BJ (cell line): ENCODE data around the gene KIAA1586. TPM values are rescaled to one million over a fixed set of nuclear protein-coding genes. Genes with fewer than 3 reads are reported as not detected.
"Not testable (repeated sequence)": the region's sequence is repeated elsewhere in the genome, so short reads cannot be mapped to it uniquely, and the experiment has no call there.

Source experiments
- CTCF ChIA-PET: fragments of 350-600 bp; formaldehyde crosslinking; extraction: SDS; loops from one replicate; lab custom pipeline; 2021; ENCODE audit warnings: antibody characterized with exemption, inconsistent platforms; lab: Yijun Ruan, JAX
- POLR2A ChIA-PET: fragments of 300-600 bp; sonication (Branson Sonifier 250); formaldehyde crosslinking; extraction: SDS; loops from one replicate; lab custom pipeline; 2021; ENCODE audit warnings: antibody characterized with exemption; lab: Charles Lee
- DNase-seq: peaks from one replicate; pipeline ENCODE4 v3.0.0-alpha.2; 2011; ENCODE audit warnings: low read depth
- H3K27me3 ChIP-seq: 2 replicates; pipeline ENCODE4 v1.6.0; 2011; ENCODE audit warnings: low read length; ENCODE audit not compliant: control insufficient read depth, insufficient read depth
- H3K36me3 ChIP-seq: 2 replicates; pipeline ENCODE4 v1.5.1; 2011; ENCODE audit warnings: low read length; ENCODE audit not compliant: control insufficient read depth, insufficient read depth
- H3K4me3 ChIP-seq: 2 replicates; pipeline ENCODE4 v1.5.1; 2011; ENCODE audit warnings: low read depth, mild to moderate bottlenecking, control low read depth, low read length
- CTCF ChIP-seq: IDR thresholded peaks from 2 replicates; pipeline ENCODE4 v1.5.1; 2011; ENCODE audit warnings: low read depth, mild to moderate bottlenecking, control low read depth, inconsistent platforms, low read length, moderate library complexity; ENCODE audit not compliant: insufficient read depth
- polyA plus RNA-seq: library from polyadenylated mRNA; depleted of rRNA; stranded (reverse); fragments of >200 nt; gene quantifications from 2 replicates; pipeline ENCODE4 v1.2.3, GENCODE V29; 2011

Gene KIAA1586
- polyA plus RNA-seq, 1 experiment = 2.3 TPM

- no peak for TF ChIP-seq CTCF
Measured at GRCh38 chr6:57033228-57033627, 13.3 kb upstream of the KIAA1586 start.

GRCh38 chr6:57035549-57035948 lies 10.9 kb upstream of the KIAA1586 start:
- Histone ChIP-seq H3K36me3 (no peaks in the 10 kb centered on the region), H3K27me3 (peaks cover 1% of the 10 kb centered on the region), H3K4me3 (no peak overlapping the region)
- ChIA-PET CTCF (no interaction called here), POLR2A (no interaction called here)
- TF ChIP-seq CTCF = no peak
- no peak for DNase-seq

More at GRCh38 chr6:57033228-57033627, 13.3 kb upstream of the KIAA1586 start:
- CTCF ChIA-PET = no interaction called here
- no peaks in the 10 kb centered on the region for H3K36me3 ChIP-seq
- POLR2A ChIA-PET = no interaction called here
- H3K4me3 ChIP-seq = no peak overlapping the region
- no peak for DNase-seq
- H3K27me3 ChIP-seq = no peaks in the 10 kb centered on the region

GRCh38 chr6:57038906-57039305 lies 7.6 kb upstream of the KIAA1586 start:
- ChIA-PET CTCF (interaction anchor here (3.1 kb wide), 1 partner anchor 18 kb away, joined by 15 read pairs; no protein-coding TSS in a partner anchor), POLR2A (no interaction called here)
- Histone ChIP-seq H3K36me3 (no peaks in the 10 kb centered on the region), H3K4me3 (no peak overlapping the region), H3K27me3 (peaks cover 1% of the 10 kb centered on the region)
- DNase-seq = no peak
- no peak for TF ChIP-seq CTCF

- H3K4me3 ChIP-seq = no peak overlapping the region
- ChIA-PET CTCF (interaction anchor here (3.1 kb wide), 1 partner anchor 19 kb away, joined by 15 read pairs; no protein-coding TSS in a partner anchor), POLR2A (no interaction called here)
- DNase-seq = no peak
- H3K27me3 ChIP-seq = peaks cover 1% of the 10 kb centered on the region
- no peak for TF ChIP-seq CTCF
- H3K36me3 ChIP-seq = no peaks in the 10 kb centered on the region
Measured at GRCh38 chr6:57040011-57040410, 6.5 kb upstream of the KIAA1586 start.

GRCh38 chr6:57044061-57044460 lies 2.4 kb upstream of the KIAA1586 start:
- CTCF ChIA-PET, H3K36me3 ChIP-seq, POLR2A ChIA-PET, H3K4me3 ChIP-seq, DNase-seq, H3K27me3 ChIP-seq: not testable (repeated sequence)

GRCh38 chr6:57044568-57044967 lies 1.9 kb upstream of the KIAA1586 start:
- POLR2A ChIA-PET = no interaction called here
- Histone ChIP-seq H3K36me3 (no peaks in the 10 kb centered on the region), H3K27me3 (no peaks in the 10 kb centered on the region; the same call in 1 of the 2 replicates), H3K4me3 (no peak overlapping the region)
- CTCF ChIA-PET = interaction anchor here (1.1 kb wide), 1 partner anchor 272 kb away, joined by 3 read pairs; no protein-coding TSS in a partner anchor
- no peak for DNase-seq
- no peak for TF ChIP-seq CTCF

GRCh38 chr6:57047257-57047585 lies 728 bp downstream of the KIAA1586 start:
- DNase-seq, POLR2A ChIA-PET, H3K4me3 ChIP-seq, H3K36me3 ChIP-seq, H3K27me3 ChIP-seq, CTCF ChIA-PET: not testable (repeated sequence)

- H3K36me3 ChIP-seq, H3K27me3 ChIP-seq, CTCF ChIA-PET, DNase-seq, POLR2A ChIA-PET: not testable (repeated sequence)
- peak overlapping the region; percentile 28 for H3K4me3 ChIP-seq
Measured at GRCh38 chr6:57047859-57048258, 1.4 kb downstream of the KIAA1586 start.
